Tibial nerve (tissue), 4 donors: Measurements from ENCODE around the gene SCAPER. TPM values are rescaled to one million over a fixed set of nuclear protein-coding genes. Genes with fewer than 3 reads are reported as not detected.
"Not testable (repeated sequence)": the region's sequence is repeated elsewhere in the genome, so short reads cannot be mapped to it uniquely, and the experiment has no call there.

Source experiments
- DNase-seq, 2 donors: peaks; one replicate each; pipeline ENCODE4 v3.0.0-alpha.2; 2019; ENCODE audit warnings: low spot score in 2 of 2
- H3K27ac ChIP-seq, 4 donors: fragments of 200-600 bp; sonication (generic) in 3 of 4; one replicate each; pipeline ENCODE4 v1.5.1; 2017 to 2019; ENCODE audit warnings: mild to moderate bottlenecking in 1 of 4
- H3K27me3 ChIP-seq, 2 donors: fragments of 200-600 bp; sonication (generic) in 1 of 2; one replicate each; pipeline versions ENCODE4 v1.5.1 to v1.6.0; 2017 to 2019
- H3K36me3 ChIP-seq, 3 donors: fragments of 200-600 bp; sonication (generic); one replicate each; pipeline ENCODE4 v1.5.1; 2018 to 2019
- H3K4me1 ChIP-seq, 4 donors: fragments of 200-600 bp; sonication (generic) in 3 of 4; one replicate each; pipeline ENCODE4 v1.5.1; 2017 to 2019
- H3K4me3 ChIP-seq, 4 donors: fragments of 200-600 bp; sonication (generic) in 3 of 4; one replicate each; pipeline ENCODE4 v1.5.1; 2017 to 2019; ENCODE audit warnings: mild to moderate bottlenecking in 1 of 4, moderate library complexity in 1 of 4
- H3K9me3 ChIP-seq, 4 donors: fragments of 200-600 bp; sonication (generic) in 3 of 4; one replicate each; pipeline ENCODE4 v1.5.1; 2017 to 2019
- CTCF ChIP-seq, 5 experiments: fragments of 200-600 bp in 3 of 5; fragments of 450-650 bp in 2 of 5; sonication (generic) in 3 of 5; IDR thresholded peaks; one replicate each; pipeline ENCODE4 v1.5.1; 2016 to 2019; ENCODE audit warnings: antibody characterized with exemption in 5 of 5, mild to moderate bottlenecking in 3 of 5, moderate library complexity in 2 of 5
- EP300 ChIP-seq, 2 donors: sonication (generic); formaldehyde crosslinking; IDR thresholded peaks; one replicate each; pipeline ENCODE4 v1.6.1; 2017; ENCODE audit warnings: antibody characterized with exemption in 2 of 2, mild to moderate bottlenecking in 1 of 2
- POLR2A ChIP-seq, 2 donors: fragments of 450-650 bp; IDR thresholded peaks; one replicate each; pipeline ENCODE4 v1.6.1; 2017; ENCODE audit warnings: antibody characterized with exemption in 2 of 2, mild to moderate bottlenecking in 2 of 2, moderate library complexity in 2 of 2
- WGBS, 2 donors: methylation state at CpG; one replicate each; pipeline ENCODE4 v1.1.5; 2018; 5-methylcytosine and 5-hydroxymethylcytosine counted together
- total RNA-seq, 4 donors: library from RNA; depleted of rRNA; stranded (reverse); fragments of >200 nt; gene quantifications; one replicate each; pipeline ENCODE4 v1.1.0, GENCODE V29; 2016

Gene SCAPER
- total RNA-seq, 4 donors from 2014 or later: 25.5 to 45.3 (median 37.3) TPM

DNA sequence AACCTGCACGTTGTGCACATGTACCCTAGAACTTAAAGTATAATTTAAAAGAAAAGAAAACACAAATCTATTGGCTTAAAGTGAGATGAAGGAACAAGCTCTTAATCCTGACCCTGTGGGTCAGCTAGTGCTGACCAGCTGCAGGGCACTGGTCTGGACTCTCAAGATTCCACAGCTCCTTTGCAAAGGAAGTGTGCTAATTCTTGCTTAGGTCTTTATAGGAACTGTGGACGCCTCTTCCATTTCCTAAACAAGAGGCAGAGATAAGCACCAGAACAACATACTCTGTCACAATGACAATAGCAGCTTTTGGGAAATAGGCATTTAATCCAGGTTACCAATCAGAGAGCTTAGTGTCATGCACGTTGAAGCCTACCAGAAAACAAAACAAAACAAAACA lies 402.5 kb downstream of the SCAPER start:
- H3K27ac ChIP-seq: no peak overlapping the region
- WGBS, 2 donors: 87 to 92% methylated on average over 3 of the region's 3 CpGs
- peaks cover 0 to 12% (median 0%) of the 10 kb centered on the region in 3 donors for H3K36me3 ChIP-seq
- no peak for TF ChIP-seq CTCF (IDR thresholded peaks at IDR 0.05)
- TF ChIP-seq EP300 (IDR thresholded peaks at IDR 0.05): no peak
- TF ChIP-seq POLR2A (IDR thresholded peaks at IDR 0.05): no peak
- H3K4me1 ChIP-seq: no peaks in the 10 kb centered on the region
- no peaks in the 10 kb centered on the region for H3K9me3 ChIP-seq
- no peak for DNase-seq
- H3K4me3 ChIP-seq: no peak overlapping the region
- H3K27me3 ChIP-seq: no peaks in the 10 kb centered on the region

- H3K4me1 ChIP-seq, H3K4me3 ChIP-seq, H3K27me3 ChIP-seq, H3K9me3 ChIP-seq, H3K27ac ChIP-seq, DNase-seq: not testable (repeated sequence)
- H3K36me3 ChIP-seq: peaks cover 0 to 12% (median 0%) of the 10 kb centered on the region in 3 donors
- WGBS, 2 donors: 96 to 97% methylated on average over 6 of the region's 6 CpGs
Observed at GRCh38 chr15:76502185-76502584, 403.0 kb downstream of the SCAPER start.

DNA sequence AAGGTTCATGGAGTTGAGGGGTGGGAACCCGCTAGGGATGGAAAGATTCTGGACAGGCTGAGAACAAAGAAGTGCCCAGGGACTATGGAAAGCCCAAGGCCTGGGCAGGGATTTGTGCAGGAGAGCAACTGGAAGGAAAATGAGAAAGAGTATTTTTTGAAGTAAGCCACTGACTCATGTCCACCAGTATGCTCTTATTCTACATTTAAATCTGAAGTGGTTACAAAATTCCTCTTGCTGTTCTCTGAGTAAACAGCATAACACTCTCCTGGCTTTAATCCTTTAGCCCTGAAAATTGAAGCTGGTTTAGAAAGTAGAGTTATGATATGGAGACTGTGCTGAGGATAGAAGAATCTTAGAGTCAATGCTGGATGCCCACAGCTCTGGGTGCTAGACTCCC lies 403.4 kb downstream of the SCAPER start:
- Histone ChIP-seq H3K27ac (no peak overlapping the region), H3K4me1 (no peaks in the 10 kb centered on the region), H3K9me3 (no peaks in the 10 kb centered on the region), H3K4me3 (no peak overlapping the region), H3K36me3 (peaks cover 0 to 12% (median 0%) of the 10 kb centered on the region in 3 donors), H3K27me3 (no peaks in the 10 kb centered on the region)
- no peak for TF ChIP-seq POLR2A (IDR thresholded peaks at IDR 0.05)
- no peak for TF ChIP-seq CTCF (IDR thresholded peaks at IDR 0.05)
- TF ChIP-seq EP300 (IDR thresholded peaks at IDR 0.05): no peak
- WGBS, 2 donors: 89 to 97% methylated on average over 1 of the region's 1 CpG
- DNase-seq: no peak

- peaks cover 0 to 12% (median 0%) of the 10 kb centered on the region in 3 donors for H3K36me3 ChIP-seq
- H3K27ac ChIP-seq: no peak overlapping the region
- TF ChIP-seq EP300 (IDR thresholded peaks at IDR 0.05) (no peak), POLR2A (IDR thresholded peaks at IDR 0.05) (no peak), CTCF (IDR thresholded peaks at IDR 0.05) (no peak)
- no peaks in the 10 kb centered on the region for H3K27me3 ChIP-seq
- DNase-seq: no peak
- no peaks in the 10 kb centered on the region for H3K4me1 ChIP-seq
- 86 to 91% methylated on average over 2 of the region's 2 CpGs for WGBS, 2 donors
- H3K9me3 ChIP-seq: no peaks in the 10 kb centered on the region
- H3K4me3 ChIP-seq: no peak overlapping the region
Observed at GRCh38 chr15:76501011-76501410, 404.1 kb downstream of the SCAPER start.

DNA sequence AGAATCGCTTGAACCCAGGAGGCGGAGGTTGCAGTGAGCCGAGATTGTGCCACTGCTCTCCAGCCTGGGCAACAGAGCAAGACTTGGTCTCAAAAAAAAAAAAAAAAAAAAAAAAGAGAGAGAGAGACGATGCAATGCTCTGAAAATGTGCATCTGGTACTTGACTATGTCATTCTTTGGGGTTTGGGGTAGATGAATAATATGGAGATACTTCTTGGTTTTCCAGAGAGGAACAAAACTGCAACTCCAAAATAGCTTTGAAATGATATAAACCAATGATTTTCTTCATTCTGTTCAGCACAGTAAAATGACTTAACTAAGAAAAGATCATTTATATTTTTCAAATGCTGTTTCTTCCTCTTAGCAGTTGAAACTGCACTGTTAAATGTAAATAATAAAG lies 409.7 kb downstream of the SCAPER start:
- DNase-seq: no peak
- TF ChIP-seq EP300 (IDR thresholded peaks at IDR 0.05) (no peak), POLR2A (IDR thresholded peaks at IDR 0.05) (no peak), CTCF (IDR thresholded peaks at IDR 0.05) (no peak)
- no peaks in the 10 kb centered on the region for H3K36me3 ChIP-seq

DNA sequence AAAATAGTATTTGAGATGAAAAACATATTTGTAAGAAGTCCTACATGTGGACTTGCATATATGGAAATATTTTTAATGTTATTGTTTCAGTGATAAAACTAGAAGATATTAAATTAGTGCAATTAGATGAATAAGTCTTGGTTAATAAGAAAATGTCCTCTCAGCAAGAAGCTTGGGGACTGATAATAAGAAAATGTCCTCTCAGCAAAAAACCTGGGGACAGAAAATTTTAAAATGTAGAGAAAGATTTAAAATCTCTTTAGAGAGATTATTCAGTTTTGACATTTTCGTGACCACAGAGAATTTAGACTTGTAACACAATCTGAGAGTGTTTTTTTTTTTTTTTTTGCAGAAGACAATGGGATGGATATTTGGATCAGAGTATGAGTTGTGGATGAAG lies 412.6 kb downstream of the SCAPER start:
- 70 to 73% methylated on average over 1 of the region's 1 CpG for WGBS, 2 donors
- Histone ChIP-seq H3K4me3 (no peak overlapping the region), H3K27me3 (no peaks in the 10 kb centered on the region), H3K27ac (no peak overlapping the region), H3K4me1 (no peaks in the 10 kb centered on the region), H3K36me3 (no peaks in the 10 kb centered on the region), H3K9me3 (peaks cover 0 to 5% (median 0%) of the 10 kb centered on the region in 4 donors)
- TF ChIP-seq POLR2A (IDR thresholded peaks at IDR 0.05) (no peak), CTCF (IDR thresholded peaks at IDR 0.05) (no peak), EP300 (IDR thresholded peaks at IDR 0.05) (no peak)
- DNase-seq: no peak

More for the DNA sequence above, 409.7 kb downstream of the SCAPER start:
- WGBS, 2 donors: 87 to 93% methylated on average over 4 of the region's 4 CpGs
- no peaks in the 10 kb centered on the region for H3K27me3 ChIP-seq
- no peaks in the 10 kb centered on the region for H3K9me3 ChIP-seq
- H3K27ac ChIP-seq: no peak overlapping the region
- H3K4me1 ChIP-seq: no peaks in the 10 kb centered on the region
- no peak overlapping the region for H3K4me3 ChIP-seq
